K562 (cell line): ENCODE data around the gene DCAF7. TPM values are rescaled to one million over a fixed set of nuclear protein-coding genes. Genes with fewer than 3 reads are reported as not detected.

Experiments
- ATAC-seq: fragments of 200-7000 bp; cut with Tn5 transposase; 3 replicates; pipeline ENCODE4 v1.9.1; 2020; ENCODE audit warnings: moderate library complexity
- BruUV-seq: library from RNA; stranded (reverse); fragments of 400-500 nt; replicated peaks from 2 replicates; lab custom pipeline; 2021; lab: Mats Ljungman, UMichigan
- CTCF ChIA-PET: fragments of 300-600 bp; formaldehyde crosslinking; extraction: SDS; loops from one replicate; lab custom pipeline; 2021; ENCODE audit warnings: low intra/inter-chr PET ratio; lab: Yijun Ruan, JAX
- POLR2A ChIA-PET: fragments of 300-600, 350-650 bp; sonication (Branson Sonifier 250); formaldehyde crosslinking; extraction: SDS; loops from one replicate; lab custom pipeline; 2021; ENCODE audit warnings: antibody characterized with exemption, inconsistent platforms; lab: Yijun Ruan, JAX
- DNase-seq, 4 experiments: peaks; one replicate each; pipeline versions ENCODE4 v3.0.0 to v3.0.0-alpha.2; 2011 to 2018; ENCODE audit warnings: low spot score in 3 of 4, mixed read lengths in 3 of 4; ENCODE audit errors: extremely low read depth in 1 of 4
- FAIRE-seq: peaks from 2 replicates; lab custom pipeline; 2011; peaks lifted over from hg19 to GRCh38; lab: Jason Lieb, UNC
- H2AFZ ChIP-seq: 2 replicates; pipeline ENCODE4 v1.6.0; 2011; ENCODE audit warnings: low read depth, low read length, control low read depth, inconsistent platforms
- H3K27ac ChIP-seq: fragments of 200-600 bp; 3 replicates; pipeline ENCODE4 v1.8.0; 2011; ENCODE audit warnings: low read depth, mild to moderate bottlenecking, control low read depth, inconsistent platforms, low read length, moderate library complexity, mixed read lengths; ENCODE audit errors: extremely low read depth
- H3K27me3 ChIP-seq, 2 experiments: fragments of 300-600 bp in 1 of 2; 2 replicates in 1 of 2; 3 replicates in 1 of 2; pipeline versions ENCODE4 v1.6.0 to v1.8.0; 2011; ENCODE audit warnings: inconsistent platforms in 2 of 2, low read length in 2 of 2, mild to moderate bottlenecking in 1 of 2, mixed read lengths in 1 of 2, moderate library complexity in 1 of 2; ENCODE audit not compliant: control insufficient read depth in 2 of 2, insufficient read depth in 2 of 2
- H3K36me3 ChIP-seq: fragments of 300-600 bp; 3 replicates; pipeline ENCODE4 v1.8.0; 2011; ENCODE audit warnings: mild to moderate bottlenecking, low read length, inconsistent platforms; ENCODE audit not compliant: control insufficient read depth, insufficient read depth
- H3K4me1 ChIP-seq, 2 experiments: fragments of 200-600 bp in 1 of 2; replicated peaks in 1 of 2; 2 replicates in 1 of 2; 3 replicates in 1 of 2; pipeline versions ENCODE4 v1.5.1 to v1.8.0; 2011; ENCODE audit warnings: inconsistent platforms in 2 of 2, low read length in 2 of 2, mild to moderate bottlenecking in 1 of 2, mixed read lengths in 1 of 2, moderate library complexity in 1 of 2; ENCODE audit not compliant: control insufficient read depth in 2 of 2, insufficient read depth in 2 of 2
- H3K4me2 ChIP-seq: 2 replicates; pipeline ENCODE4 v1.6.1; 2011; ENCODE audit warnings: low read length, control low read depth, inconsistent platforms, mixed read lengths; ENCODE audit not compliant: insufficient read depth
- H3K4me3 ChIP-seq: fragments of 200-600 bp; sonication (generic), shearing (Covaris generic); 2 replicates; pipeline ENCODE4 v1.5.1; 2016; ENCODE audit warnings: control low read depth, inconsistent platforms
- H3K79me2 ChIP-seq: fragments of 200-600 bp; 3 replicates; pipeline ENCODE4 v1.8.0; 2011; ENCODE audit warnings: low read length, inconsistent platforms; ENCODE audit not compliant: control insufficient read depth, insufficient read depth
- H3K9ac ChIP-seq, 2 experiments: 2 replicates each; pipeline versions ENCODE4 v1.6.0 to v1.6.1; 2011; ENCODE audit warnings: low read depth in 2 of 2, low read length in 2 of 2, control low read depth in 1 of 2, inconsistent platforms in 1 of 2, mild to moderate bottlenecking in 1 of 2, mixed read lengths in 1 of 2; ENCODE audit not compliant: insufficient read depth in 1 of 2
- H3K9me1 ChIP-seq: one replicate; pipeline ENCODE4 v1.6.0; 2011; ENCODE audit warnings: inconsistent platforms, mild to moderate bottlenecking, low read length, moderate library complexity; ENCODE audit not compliant: control insufficient read depth, insufficient read depth
- H3K9me3 ChIP-seq: replicated peaks from 2 replicates; pipeline ENCODE4 v1.5.1; 2011; ENCODE audit warnings: low read depth, low read length, inconsistent platforms; ENCODE audit not compliant: control insufficient read depth, insufficient read depth
- H4K20me1 ChIP-seq: replicated peaks from 2 replicates; pipeline ENCODE4 v1.6.1; 2011; ENCODE audit warnings: low read length, inconsistent platforms, mixed read lengths; ENCODE audit not compliant: control insufficient read depth, insufficient read depth
- CC2D1A ChIP-seq: fragments of 450-650 bp; IDR thresholded peaks from 2 replicates; pipeline ENCODE4 v1.6.1; 2017; ENCODE audit warnings: mild to moderate bottlenecking
- NEUROD1 ChIP-seq: fragments of 150-350 bp; IDR thresholded peaks from 2 replicates; pipeline ENCODE4 v1.6.1; 2014; ENCODE audit warnings: borderline replicate concordance, low read length, low read depth; ENCODE audit not compliant: partially characterized antibody
- SMARCB1 ChIP-seq: IDR thresholded peaks from 2 replicates; pipeline ENCODE4 v1.6.1; 2011; ENCODE audit warnings: improper control_type of control experiment, low read depth; ENCODE audit not compliant: insufficient read length
- ZNF23 ChIP-seq: fragments of 250-450 bp; sonication (Bioruptor Pico); IDR thresholded peaks from 2 replicates; pipeline ENCODE4 v1.4.0; 2020; ENCODE audit warnings: mild to moderate bottlenecking
- ZNF583 ChIP-seq: fragments of 250-450 bp; sonication (Bioruptor Pico); IDR thresholded peaks from 2 replicates; pipeline ENCODE4 v1.4.0; 2020
- ZNF707 ChIP-seq: fragments of 250-450 bp; sonication (Bioruptor Pico); conservative IDR thresholded peaks from 2 replicates; pipeline ENCODE4 v1.8.0; 2022; ENCODE audit warnings: inconsistent platforms, mild to moderate bottlenecking, moderate library complexity
- WGBS: fragments of 100-300 bp; shearing (Covaris generic); methylation state at CpG from one replicate; pipeline ENCODE4 v1.1.6; 2016; ENCODE audit warnings: low coverage, mixed read lengths; ENCODE audit not compliant: insufficient coverage; ENCODE audit errors: missing lambda C conversion rate; 5-methylcytosine and 5-hydroxymethylcytosine counted together
- in situ Hi-C: fragments of 300-500 bp; cut with MboI; formaldehyde crosslinking; loops from 4 replicates; pipeline ENCODE4 v1.15.0; 2018; ENCODE audit warnings: inconsistent platforms, mixed read lengths
- intact Hi-C: fragments of 100-400 bp; cut with micrococcal nuclease; formaldehyde crosslinking; loops from 2 replicates; pipeline ENCODE4 v1.14.2; 2022
- polyA plus RNA-seq, 8 experiments: library from polyadenylated mRNA; depleted of rRNA in 4 of 8; stranded (reverse) in 5 of 8; unstranded in 3 of 8; fragments of >200 nt; fragmentation: Nextera tagmentation in 2 of 8; fragmentation: Illumina TruSeq in 1 of 8; extraction: Ambion mirVana in 2 of 8; extraction: Trizol in 1 of 8; gene quantifications; 2 replicates each; pipeline versions ENCODE4 v1.2.1 to v1.2.3, GENCODE V29; 2011 to 2014; ENCODE audit warnings: inconsistent platforms in 1 of 8, missing spikeins in 1 of 8
- total RNA-seq, 7 experiments: library from RNA; depleted of rRNA in 6 of 7; stranded (reverse); fragments of >200 nt in 6 of 7; fragmentation: Illumina TruSeq in 2 of 7; extraction: Trizol in 2 of 7; gene quantifications; 2 replicates each; pipeline versions ENCODE4 v1.2.1 to v1.2.3, GENCODE V29; 2011 to 2021; ENCODE audit warnings: low replicate concordance in 1 of 7

DCAF7 gene
- total and polyA plus RNA-seq, 9 of the 15 experiments (the other 6 are each of a cell fraction or from before 2014, with no cell fraction given), result 30.8 to 123 (median 40.2) TPM

GRCh38 chr17:63537001-63537400 lies 13.3 kb upstream of the DCAF7 start:
- POLR2A ChIA-PET, result interaction anchor here (0.6 kb wide), 1 partner anchor 50 kb away, joined by 3 read pairs; no protein-coding TSS in a partner anchor
- Histone ChIP-seq H3K9me3 (no peaks in the 10 kb centered on the region), H4K20me1 (peaks cover 5% of the 10 kb centered on the region; the same call in 1 of the 2 replicates), H3K79me2 (no peaks in the 10 kb centered on the region), H3K36me3 (no peaks in the 10 kb centered on the region), H3K9me1 (peaks cover 3% of the 10 kb centered on the region), H3K27ac (no peak overlapping the region), H3K4me3 (no peak overlapping the region), H2AFZ (no peak overlapping the region), H3K9ac (no peak overlapping the region), H3K4me2 (no peak overlapping the region), H3K4me1 (peaks cover 0 to 24% of the 10 kb centered on the region in 2 experiments; a peak in 2 of 5 replicates), H3K27me3 (peaks cover 32 to 66% of the 10 kb centered on the region in 2 experiments; a peak in 4 of 5 replicates)
- intact Hi-C loops, result no loop called here
- no TSS peak for BruUV-seq
- DNase-seq (no peak), ATAC-seq (no peak), FAIRE-seq (no peak)
- in situ Hi-C loops, result no loop called here
- WGBS, result 10% methylated on average over 4 of the region's 4 CpGs
- no peak for TF ChIP-seq CC2D1A
- TF ChIP-seq SMARCB1, result no peak
- TF ChIP-seq NEUROD1, result no peak
- TF ChIP-seq ZNF23 (CRISPR knock-in tag), result no peak
- no peak for TF ChIP-seq ZNF707 (CRISPR knock-in tag)
- no peak for TF ChIP-seq ZNF583 (CRISPR knock-in tag)
- CTCF ChIA-PET, result no interaction called here
